ENCODE data around the gene MRPL19.

DNA sequence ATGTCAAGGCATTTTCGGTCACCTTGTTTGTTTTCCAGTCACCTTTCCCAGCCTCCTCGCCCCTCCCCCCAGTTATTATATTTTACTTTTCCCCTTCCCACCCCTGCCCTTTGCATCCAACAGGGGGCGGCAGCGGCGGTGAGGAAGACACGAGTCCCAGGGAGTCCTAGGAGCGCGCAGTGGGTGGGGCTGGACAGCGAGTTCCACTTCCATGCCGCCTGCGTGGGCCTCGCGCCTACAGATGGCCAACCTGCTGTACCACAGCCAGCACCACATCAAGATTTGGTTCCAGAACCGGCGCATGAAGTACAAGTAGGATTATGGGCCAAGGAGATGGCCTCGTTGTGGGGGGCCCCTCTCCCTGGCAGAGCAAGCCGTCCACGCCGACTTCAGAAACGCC lies 48.6 kb upstream of the MRPL19 start:
- no peak for TF ChIP-seq EP300 (IDR thresholded peaks at IDR 0.05)
- TF ChIP-seq CTCF (IDR thresholded peaks at IDR 0.05), result no peak
- TF ChIP-seq POLR2A (IDR thresholded peaks at IDR 0.05), result no peak

Data from ovary (tissue), 3 donors.